Measurements from ENCODE around the gene CNOT9.

GRCh38 chr2:218621007-218621406 lies 52.4 kb downstream of the CNOT9 start:
- TF ChIP-seq POLR2AphosphoS5 (IDR thresholded peaks at IDR 0.05; ENCODE audit: low read depth, low read length): no peak
- TF ChIP-seq POLR2A (IDR thresholded peaks at IDR 0.05; ENCODE audit: low read depth, low read length): no peak
- no peak for TF ChIP-seq TAF1 (IDR thresholded peaks at IDR 0.05; ENCODE audit: borderline replicate concordance, low read depth, low read length)

Measured in GM12892 (cell line).